Sigmoid colon (tissue), 7 donors: ENCODE results near the gene MPZL1. TPM values are rescaled to one million over a fixed set of nuclear protein-coding genes. Genes with fewer than 3 reads are reported as not detected.

Experiments
- DNase-seq: peaks from one replicate; pipeline ENCODE4 v3.0.0-alpha.2; 2019
- H3K27ac ChIP-seq, 4 donors: fragments of 200-600 bp; sonication (generic); one replicate each; pipeline ENCODE4 v1.5.1; 2016 to 2019; ENCODE audit warnings: mild to moderate bottlenecking in 1 of 4
- H3K27me3 ChIP-seq, 3 donors: fragments of 200-600 bp; sonication (generic); one replicate each; pipeline ENCODE4 v1.5.1; 2019; ENCODE audit warnings: mild to moderate bottlenecking in 1 of 3
- H3K36me3 ChIP-seq, 4 donors: fragments of 200-600 bp; sonication (generic); one replicate each; pipeline ENCODE4 v1.5.1; 2016 to 2019
- H3K4me1 ChIP-seq, 4 donors: fragments of 200-600 bp; sonication (generic); one replicate each; pipeline ENCODE4 v1.5.1; 2017 to 2019
- H3K4me3 ChIP-seq, 4 donors: fragments of 200-600 bp; sonication (generic); one replicate each; pipeline ENCODE4 v1.5.1; 2017 to 2019; ENCODE audit warnings: mild to moderate bottlenecking in 2 of 4, moderate library complexity in 1 of 4
- H3K9me3 ChIP-seq, 4 donors: fragments of 200-600 bp in 3 of 4; sonication (generic) in 3 of 4; one replicate each; pipeline versions ENCODE4 v1.5.1 to v1.6.1; 2013 to 2019
- CTCF ChIP-seq, 4 experiments: fragments of 450-650 bp in 3 of 4; fragments of 200-600 bp in 1 of 4; IDR thresholded peaks; one replicate each; pipeline ENCODE4 v1.5.1; 2016 to 2019; ENCODE audit warnings: antibody characterized with exemption in 4 of 4, mild to moderate bottlenecking in 3 of 4, moderate library complexity in 2 of 4
- EP300 ChIP-seq, 4 donors: sonication (generic); formaldehyde crosslinking; IDR thresholded peaks; one replicate each; pipeline ENCODE4 v1.6.1; 2017; ENCODE audit warnings: antibody characterized with exemption in 4 of 4
- POLR2A ChIP-seq, 2 donors: fragments of 450-650 bp; IDR thresholded peaks; one replicate each; pipeline ENCODE4 v1.6.1; 2016; ENCODE audit warnings: antibody characterized with exemption in 2 of 2, mild to moderate bottlenecking in 2 of 2, moderate library complexity in 2 of 2
- POLR2AphosphoS5 ChIP-seq, 4 donors: sonication (generic); formaldehyde crosslinking; IDR thresholded peaks; one replicate each; pipeline ENCODE4 v1.6.1; 2017; ENCODE audit warnings: antibody characterized with exemption in 4 of 4
- whole genome bisulfite sequencing, 2 donors: extraction: QIAGEN DNeasy Blood & Tissue Kit; methylation state at CpG; one replicate each; pipeline ENCODE4 v1.1.7; 2013; 5-methylcytosine and 5-hydroxymethylcytosine counted together
- intact Hi-C: fragments of 100-400 bp; cut with DNase I; formaldehyde crosslinking; loops from one replicate; pipeline ENCODE4 v1.15.1; 2023
- polyA plus RNA-seq, 3 donors: library from polyadenylated mRNA; stranded (reverse); fragments of 200-250 nt; gene quantifications; one replicate each; pipeline ENCODE4 v1.2.3, GENCODE V29; 2013
- total RNA-seq, 4 donors: library from RNA; depleted of rRNA; stranded (reverse); fragments of >200 nt; gene quantifications; one replicate each; pipeline ENCODE4 v1.1.0, GENCODE V29; 2016
- donor health status: healthy with polysubstance abuse.
- donor health status: Bipolar disorder and iron deficiency.
- donor health status: healthy.

MPZL1 gene
- total and polyA plus RNA-seq, 7 donors, result 8.8 to 69.5 (median 52.4) TPM

DNA sequence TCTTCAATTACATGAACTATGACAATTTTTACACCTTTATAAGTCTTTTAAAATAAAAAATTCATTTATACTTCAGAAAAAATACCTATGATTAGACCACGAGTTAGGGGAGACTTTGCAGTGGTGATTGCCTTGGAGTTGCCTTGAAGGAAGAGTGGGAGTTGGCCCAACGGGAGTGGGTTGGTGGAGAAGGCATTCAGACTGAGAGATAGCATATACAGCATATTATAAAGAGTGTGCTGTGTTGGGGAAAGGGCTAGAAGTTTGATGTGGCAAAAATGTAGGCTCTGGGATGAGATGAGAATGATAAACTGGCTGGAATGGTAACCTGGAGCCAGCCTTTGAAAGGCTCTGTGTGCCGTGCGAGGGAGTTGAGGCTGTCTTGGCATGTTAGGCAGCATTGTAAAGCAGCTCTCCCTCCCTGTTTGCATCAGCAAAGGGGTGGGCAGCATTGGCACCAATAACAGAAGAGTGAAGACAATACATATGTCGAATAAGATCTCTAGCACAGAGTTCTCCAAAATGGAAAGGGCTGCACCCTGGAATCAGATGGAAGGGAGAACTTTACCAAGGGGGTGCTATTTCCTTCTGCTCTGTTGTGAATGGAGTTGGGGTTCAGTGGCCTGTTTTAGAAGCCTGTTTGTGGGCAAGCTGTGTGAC lies 24.4 kb downstream of the MPZL1 start:
- Histone ChIP-seq H3K4me3 (no peak overlapping the region), H3K4me1 (peaks cover 0 to 45% (median 14%) of the 10 kb centered on the region in 4 donors), H3K36me3 (no peaks in the 10 kb centered on the region), H3K27ac (no peak overlapping the region), H3K9me3 (no peaks in the 10 kb centered on the region), H3K27me3 (no peaks in the 10 kb centered on the region)
- TF ChIP-seq CTCF (IDR thresholded peaks at IDR 0.05), result no peak
- TF ChIP-seq EP300 (IDR thresholded peaks at IDR 0.05), result no peak
- no peak for TF ChIP-seq POLR2A (IDR thresholded peaks at IDR 0.05)
- no peak for TF ChIP-seq POLR2AphosphoS5 (IDR thresholded peaks at IDR 0.05)
- 82 to 83% methylated on average over 5 of the region's 5 CpGs for WGBS, 2 donors
- no peak for DNase-seq
- intact Hi-C loops, result no loop called here

GRCh38 chr1:167746988-167747655 lies 25.3 kb downstream of the MPZL1 start:
- DNase-seq, result no peak
- Histone ChIP-seq H3K9me3 (no peaks in the 10 kb centered on the region), H3K27ac (no peak overlapping the region), H3K4me1 (peaks cover 0 to 45% (median 15%) of the 10 kb centered on the region in 4 donors), H3K4me3 (no peak overlapping the region), H3K27me3 (no peaks in the 10 kb centered on the region), H3K36me3 (no peaks in the 10 kb centered on the region)
- 68 to 88% methylated on average over 7 of the region's 7 CpGs for WGBS, 2 donors
- intact Hi-C loops, result no loop called here
- TF ChIP-seq POLR2AphosphoS5 (IDR thresholded peaks at IDR 0.05), result no peak
- no peak for TF ChIP-seq EP300 (IDR thresholded peaks at IDR 0.05)
- no peak for TF ChIP-seq CTCF (IDR thresholded peaks at IDR 0.05)
- TF ChIP-seq POLR2A (IDR thresholded peaks at IDR 0.05), result no peak

DNA sequence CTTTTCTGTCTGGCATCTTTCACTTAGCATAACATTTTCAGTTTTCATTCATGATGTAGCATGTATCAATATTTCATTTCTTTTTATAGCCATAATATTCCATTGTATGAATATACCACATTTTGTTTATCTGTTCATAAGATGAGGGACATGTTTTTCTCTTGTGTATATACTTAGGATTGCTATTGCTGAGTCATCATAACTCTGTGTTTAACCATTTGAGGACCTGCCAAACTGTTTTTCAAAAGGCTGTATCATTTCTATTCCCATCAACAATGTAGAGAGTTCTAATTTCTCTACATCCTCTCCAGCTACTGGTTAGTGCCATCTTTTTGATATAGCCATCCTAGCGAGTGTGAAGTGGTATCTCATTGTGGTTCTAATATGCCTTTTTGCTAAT lies 26.2 kb downstream of the MPZL1 start:
- WGBS, 2 donors, result 94 to 100% methylated on average over 1 of the region's 1 CpG

GRCh38 chr1:167748906-167749305 lies 27.1 kb downstream of the MPZL1 start:
- H3K27me3 ChIP-seq, result no peaks in the 10 kb centered on the region
- H3K36me3 ChIP-seq, result no peaks in the 10 kb centered on the region
- H3K9me3 ChIP-seq, result no peaks in the 10 kb centered on the region
- no peak overlapping the region for H3K27ac ChIP-seq
- DNase-seq, result no peak
- H3K4me3 ChIP-seq, result no peak overlapping the region
- H3K4me1 ChIP-seq, result peaks cover 0 to 45% (median 18%) of the 10 kb centered on the region in 4 donors
- no peak for TF ChIP-seq CTCF (IDR thresholded peaks at IDR 0.05)
- no peak for TF ChIP-seq EP300 (IDR thresholded peaks at IDR 0.05)
- TF ChIP-seq POLR2A (IDR thresholded peaks at IDR 0.05), result no peak
- TF ChIP-seq POLR2AphosphoS5 (IDR thresholded peaks at IDR 0.05), result no peak
- intact Hi-C loops, result no loop called here

More for the DNA sequence above, 26.2 kb downstream of the MPZL1 start:
- Histone ChIP-seq H3K27me3 (no peaks in the 10 kb centered on the region), H3K4me3 (no peak overlapping the region), H3K27ac (no peak overlapping the region), H3K4me1 (peaks cover 0 to 45% (median 18%) of the 10 kb centered on the region in 4 donors), H3K36me3 (no peaks in the 10 kb centered on the region), H3K9me3 (no peaks in the 10 kb centered on the region)
- intact Hi-C loops, result no loop called here
- no peak for DNase-seq
- TF ChIP-seq POLR2AphosphoS5 (IDR thresholded peaks at IDR 0.05), result no peak
- no peak for TF ChIP-seq EP300 (IDR thresholded peaks at IDR 0.05)
- no peak for TF ChIP-seq CTCF (IDR thresholded peaks at IDR 0.05)
- TF ChIP-seq POLR2A (IDR thresholded peaks at IDR 0.05), result no peak
